GM08714 (cell line): ENCODE results near the gene COL23A1.
"Not testable (repeated sequence)": the region's sequence is repeated elsewhere in the genome, so short reads cannot be mapped to it uniquely, and the experiment has no call there.

Experiments used
- H3K4me3 ChIP-seq: fragments of 200-500 bp; sonication (Bioruptor generic); 2 replicates; pipeline ENCODE4 v1.5.1; 2014; ENCODE audit warnings: mild to moderate bottlenecking, low read length, inconsistent platforms
- ZNF274 ChIP-seq: IDR thresholded peaks from 2 replicates; pipeline ENCODE4 v1.6.1; 2012; ENCODE audit warnings: mild to moderate bottlenecking, low read depth, low read length

The COL23A1 gene

GRCh38 chr5:178381206-178381605 lies 209.0 kb downstream of the COL23A1 start:
- TF ChIP-seq ZNF274 = no peak
- H3K4me3 ChIP-seq = no peak overlapping the region

GRCh38 chr5:178380541-178381074 lies 209.6 kb downstream of the COL23A1 start:
- TF ChIP-seq ZNF274 = no peak
- H3K4me3 ChIP-seq = no peak overlapping the region

GRCh38 chr5:178380086-178380485 lies 210.1 kb downstream of the COL23A1 start:
- TF ChIP-seq ZNF274 = no peak
- no peak overlapping the region for H3K4me3 ChIP-seq

- no peak overlapping the region for H3K4me3 ChIP-seq
- TF ChIP-seq ZNF274 = no peak
These were observed 211.4 kb downstream of the COL23A1 start for GRCh38 chr5:178378527-178379484.

GRCh38 chr5:178377583-178378270 lies 212.5 kb downstream of the COL23A1 start:
- no peak overlapping the region for H3K4me3 ChIP-seq
- no peak for TF ChIP-seq ZNF274

GRCh38 chr5:178376921-178377582 lies 213.1 kb downstream of the COL23A1 start:
- no peak for TF ChIP-seq ZNF274
- no peak overlapping the region for H3K4me3 ChIP-seq

GRCh38 chr5:178375348-178375747 lies 214.8 kb downstream of the COL23A1 start:
- H3K4me3 ChIP-seq = no peak overlapping the region
- TF ChIP-seq ZNF274 = no peak

- TF ChIP-seq ZNF274 = no peak
These were observed 216.5 kb downstream of the COL23A1 start for GRCh38 chr5:178373711-178374110.

GRCh38 chr5:178372142-178372571 lies 218.0 kb downstream of the COL23A1 start:
- no peak for TF ChIP-seq ZNF274

More at GRCh38 chr5:178373711-178374110, 216.5 kb downstream of the COL23A1 start:
- no peak overlapping the region for H3K4me3 ChIP-seq

GRCh38 chr5:178371362-178372111 lies 218.7 kb downstream of the COL23A1 start:
- H3K4me3 ChIP-seq = no peak overlapping the region
- TF ChIP-seq ZNF274 = no peak

More at GRCh38 chr5:178372142-178372571, 218.0 kb downstream of the COL23A1 start:
- H3K4me3 ChIP-seq = no peak overlapping the region

- TF ChIP-seq ZNF274 = no peak
- H3K4me3 ChIP-seq = no peak overlapping the region
These were observed 220.1 kb downstream of the COL23A1 start for GRCh38 chr5:178370102-178370501.

GRCh38 chr5:178369469-178369868 lies 220.7 kb downstream of the COL23A1 start:
- not testable (repeated sequence) for H3K4me3 ChIP-seq

GRCh38 chr5:178368716-178369300 lies 221.4 kb downstream of the COL23A1 start:
- H3K4me3 ChIP-seq = no peak overlapping the region
- TF ChIP-seq ZNF274 = no peak
